Measurements from ENCODE around the gene CAMSAP2.

Gene CAMSAP2

GRCh38 chr1:200867018-200867811, 128.5 kb downstream of the CAMSAP2 start:
- no peak for TF ChIP-seq CTCF (IDR thresholded peaks at IDR 0.05; ENCODE audit: low read depth, low read length)
- H3K4me3 ChIP-seq (ENCODE audit: low read depth, low read length), result no peak overlapping the region

GRCh38 chr1:200869376-200869752, 130.7 kb downstream of the CAMSAP2 start:
- no peak overlapping the region for H3K4me3 ChIP-seq (ENCODE audit: low read depth, low read length)
- TF ChIP-seq CTCF (IDR thresholded peaks at IDR 0.05; ENCODE audit: low read depth, low read length), result no peak

- H3K4me3 ChIP-seq (ENCODE audit: low read depth, low read length), result no peak overlapping the region
- TF ChIP-seq CTCF (IDR thresholded peaks at IDR 0.05; ENCODE audit: low read depth, low read length), result no peak
Observed at GRCh38 chr1:200869753-200870391, 131.2 kb downstream of the CAMSAP2 start.

- TF ChIP-seq CTCF (IDR thresholded peaks at IDR 0.05; ENCODE audit: low read depth, low read length), result no peak
- H3K4me3 ChIP-seq (ENCODE audit: low read depth, low read length), result no peak within 1 kb of the TSS
Observed at GRCh38 chr1:200872446-200873115, 133.9 kb downstream of the CAMSAP2 start, which contains the start of gene GPR25. Gene GPR25, plus strand, starts transcription at chr1:200872981. Its CDS starts 57 bp downstream, at chr1:200873038.

- H3K4me3 ChIP-seq (ENCODE audit: low read depth, low read length), result no peak overlapping the region
- no peak for TF ChIP-seq CTCF (IDR thresholded peaks at IDR 0.05; ENCODE audit: low read depth, low read length)
Observed at GRCh38 chr1:200873116-200873670, 134.5 kb downstream of the CAMSAP2 start.

- no peak overlapping the region for H3K4me3 ChIP-seq (ENCODE audit: low read depth, low read length)
Observed at GRCh38 chr1:200873671-200874397, 135.1 kb downstream of the CAMSAP2 start.

More at GRCh38 chr1:200873671-200874397, 135.1 kb downstream of the CAMSAP2 start:
- TF ChIP-seq CTCF (IDR thresholded peaks at IDR 0.05; ENCODE audit: low read depth, low read length), result no peak

Data from WI38 (cell line).